OCI-LY1 (cell line): ENCODE data around the gene ANO3.

ENCODE experiments used
- CTCF ChIP-seq: fragments of 200-600 bp; sonication (generic), shearing (Covaris generic); IDR thresholded peaks from 2 replicates; pipeline ENCODE4 v1.5.1; 2017; ENCODE audit warnings: mild to moderate bottlenecking, antibody characterized with exemption, low read length, moderate library complexity, mixed read lengths
- EZH2 ChIP-seq: fragments of 200-600 bp; sonication (generic), shearing (Covaris generic); IDR thresholded peaks from 2 replicates; pipeline ENCODE4 v1.8.0; 2017; ENCODE audit warnings: borderline replicate concordance, mixed run types, mild to moderate bottlenecking, antibody characterized with exemption, low read length, moderate library complexity, mixed read lengths

GRCh38 chr11:26618441-26618840 is 286.5 kb downstream of the ANO3 start:
- TF ChIP-seq CTCF, result no peak
- no peak for TF ChIP-seq EZH2
